ENCODE data around the gene SRSF1.

Gene SRSF1

DNA sequence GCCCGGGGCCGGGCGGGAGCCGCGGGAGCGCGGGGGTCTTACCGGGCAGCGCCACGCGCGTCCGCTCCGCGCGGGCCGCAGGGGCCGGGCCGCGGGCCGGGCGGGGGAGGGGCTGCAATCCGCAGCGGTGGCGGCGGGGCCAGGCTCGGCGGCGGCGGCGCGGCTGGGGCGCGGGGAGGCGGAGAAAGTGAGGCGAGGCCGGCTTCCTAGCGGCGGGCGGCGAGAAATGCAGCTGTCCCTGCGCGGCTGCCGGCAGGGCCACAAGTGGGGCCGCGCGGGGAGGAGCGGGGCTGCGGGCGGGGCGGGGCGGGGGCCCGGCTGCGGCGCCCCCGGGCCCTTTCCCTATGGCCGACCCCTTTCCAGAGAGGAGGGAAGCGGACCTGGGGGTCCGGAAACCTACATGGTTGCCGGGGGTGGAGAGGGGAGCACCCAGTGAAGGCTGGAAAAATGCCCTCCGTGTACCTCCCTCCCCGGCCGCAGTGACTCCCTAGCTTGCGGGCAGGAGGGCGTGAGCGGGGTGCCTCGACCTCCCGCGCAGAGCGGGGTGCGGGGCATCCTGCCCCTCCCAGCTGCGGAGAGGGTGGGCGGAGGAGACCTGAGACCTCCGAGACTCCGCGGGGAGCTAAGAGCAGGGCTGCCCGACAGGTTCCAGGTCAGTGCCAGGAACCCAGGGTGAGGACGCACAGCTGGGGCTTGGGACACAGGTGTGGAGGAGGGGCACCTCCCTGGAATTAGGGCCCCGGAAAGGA, 51.7 kb downstream of the SRSF1 start, which contains the start of gene CUEDC1:
Gene CUEDC1, minus strand, starts transcription at position 230 of the 749 bp plus-strand sequence. CDS start 69,848 bp downstream, outside the sequence.
- Mint-ChIP-seq H3K27ac (peak within 1 kb of the TSS; percentile 90), H3K36me3 (ENCODE audit: low read depth) (no peaks in the 10 kb centered on the region), H3K4me1 (peaks cover 70% of the 10 kb centered on the region), H3K27me3 (ENCODE audit: low read depth, poor library complexity) (peaks cover 19% of the 10 kb centered on the region), H3K4me3 (peak within 1 kb of the TSS; percentile 89), H3K9me3 (no peaks in the 10 kb centered on the region)
- DNase-seq, result peak; percentile 90
- TF ChIP-seq, protein P1, sequence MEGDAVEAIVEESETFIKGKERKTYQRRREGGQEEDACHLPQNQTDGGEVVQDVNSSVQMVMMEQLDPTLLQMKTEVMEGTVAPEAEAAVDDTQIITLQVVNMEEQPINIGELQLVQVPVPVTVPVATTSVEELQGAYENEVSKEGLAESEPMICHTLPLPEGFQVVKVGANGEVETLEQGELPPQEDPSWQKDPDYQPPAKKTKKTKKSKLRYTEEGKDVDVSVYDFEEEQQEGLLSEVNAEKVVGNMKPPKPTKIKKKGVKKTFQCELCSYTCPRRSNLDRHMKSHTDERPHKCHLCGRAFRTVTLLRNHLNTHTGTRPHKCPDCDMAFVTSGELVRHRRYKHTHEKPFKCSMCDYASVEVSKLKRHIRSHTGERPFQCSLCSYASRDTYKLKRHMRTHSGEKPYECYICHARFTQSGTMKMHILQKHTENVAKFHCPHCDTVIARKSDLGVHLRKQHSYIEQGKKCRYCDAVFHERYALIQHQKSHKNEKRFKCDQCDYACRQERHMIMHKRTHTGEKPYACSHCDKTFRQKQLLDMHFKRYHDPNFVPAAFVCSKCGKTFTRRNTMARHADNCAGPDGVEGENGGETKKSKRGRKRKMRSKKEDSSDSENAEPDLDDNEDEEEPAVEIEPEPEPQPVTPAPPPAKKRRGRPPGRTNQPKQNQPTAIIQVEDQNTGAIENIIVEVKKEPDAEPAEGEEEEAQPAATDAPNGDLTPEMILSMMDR (IDR thresholded peaks at IDR 0.05), result no peak

DNA sequence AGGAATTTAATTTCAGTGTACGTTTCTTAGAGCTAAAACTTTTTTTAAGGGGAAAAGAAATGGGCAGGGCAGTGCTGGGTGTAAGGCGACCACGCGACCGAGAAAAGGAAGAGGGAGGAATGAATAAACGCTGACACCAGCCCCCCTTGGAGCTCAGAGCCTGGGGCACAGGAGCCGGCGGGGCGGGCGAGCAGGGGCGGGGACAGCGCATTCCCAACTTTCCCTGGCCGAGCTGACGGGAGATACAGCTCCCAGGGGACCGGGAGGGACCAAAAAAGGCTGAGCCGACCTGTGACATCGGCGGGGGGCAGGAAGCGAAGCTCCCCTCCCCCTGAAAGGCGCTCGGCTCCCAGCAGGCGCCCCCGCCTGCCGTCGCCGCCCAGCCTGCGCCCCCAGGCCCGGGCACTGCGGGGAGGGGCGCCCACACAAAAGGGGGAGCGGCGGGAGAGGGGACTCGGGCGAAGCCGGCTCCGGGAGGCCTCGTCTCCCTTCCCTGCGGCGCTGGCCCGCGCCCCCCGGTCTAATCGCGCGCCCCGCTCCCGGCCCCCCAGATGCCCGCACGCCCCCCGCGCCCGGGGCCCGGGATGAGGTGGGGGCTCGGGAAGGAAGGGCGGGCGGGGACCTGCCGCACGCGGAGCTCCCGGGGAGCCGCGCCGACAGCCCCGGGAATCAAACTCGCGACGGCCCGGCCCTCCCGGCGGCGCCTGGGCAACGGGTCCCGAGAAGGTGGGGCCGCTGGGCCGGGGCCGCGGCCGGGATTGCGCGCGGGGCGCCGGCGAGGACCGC, 52.5 kb downstream of the SRSF1 start:
- peak overlapping the region; percentile 90 for H3K27ac Mint-ChIP-seq
- H3K27me3 Mint-ChIP-seq (ENCODE audit: low read depth, poor library complexity), result peaks cover 19% of the 10 kb centered on the region
- peak overlapping the region; percentile 89 for H3K4me3 Mint-ChIP-seq
- TF ChIP-seq, protein P1 (IDR thresholded peaks at IDR 0.05), result no peak
- DNase-seq, result peak; percentile 86
- no peaks in the 10 kb centered on the region for H3K36me3 Mint-ChIP-seq (ENCODE audit: low read depth)
- H3K4me1 Mint-ChIP-seq, result peaks cover 76% of the 10 kb centered on the region
- no peaks in the 10 kb centered on the region for H3K9me3 Mint-ChIP-seq

DNA sequence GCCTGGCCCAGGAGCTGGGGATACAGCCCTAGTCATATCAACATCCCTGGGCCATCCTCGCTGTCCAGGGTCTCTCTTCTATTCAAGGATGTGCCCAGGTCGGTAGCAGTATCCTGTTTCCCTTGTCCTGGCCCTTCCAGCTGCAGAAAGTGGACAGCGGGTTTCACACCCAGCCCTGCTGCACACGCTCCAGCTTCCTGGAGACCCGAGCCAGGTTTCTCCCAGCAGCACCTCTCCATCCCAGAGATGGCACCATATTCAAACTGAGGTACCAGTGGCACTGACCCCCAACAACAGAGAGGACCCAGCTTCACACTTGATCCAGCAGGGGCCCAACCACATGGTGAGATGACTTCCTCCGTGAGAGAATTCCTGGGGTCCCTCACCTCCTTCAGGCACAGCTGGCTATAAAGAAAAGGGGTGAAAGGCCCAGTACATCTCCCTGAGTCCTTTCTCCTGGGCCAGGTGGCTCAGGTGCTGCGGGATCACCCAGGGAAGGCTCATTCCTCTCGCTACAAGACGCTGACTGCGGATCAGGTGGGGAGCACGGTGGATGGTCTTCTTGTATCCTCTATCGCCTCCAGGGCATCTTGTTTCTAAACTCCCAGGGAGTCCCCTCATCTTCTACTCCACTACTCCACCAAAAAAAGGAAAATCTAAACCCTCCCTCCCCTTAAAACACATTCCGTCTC, 53.2 kb downstream of the SRSF1 start:
- Mint-ChIP-seq H3K27ac (peak overlapping the region; percentile 90), H3K4me1 (peaks cover 76% of the 10 kb centered on the region), H3K36me3 (ENCODE audit: low read depth) (no peaks in the 10 kb centered on the region), H3K27me3 (ENCODE audit: low read depth, poor library complexity) (peaks cover 15% of the 10 kb centered on the region), H3K9me3 (no peaks in the 10 kb centered on the region), H3K4me3 (peak overlapping the region; percentile 89)
- TF ChIP-seq, protein P1 (IDR thresholded peaks at IDR 0.05), result no peak
- DNase-seq, result no peak
